HepG2 (cell line): Measurements from ENCODE around the gene SHISA9. TPM values are rescaled to one million over a fixed set of nuclear protein-coding genes. Genes with fewer than 3 reads are reported as not detected.

ENCODE experiments used
- ATAC-seq: fragments of 200-7000 bp; cut with Tn5 transposase; 3 replicates; pipeline ENCODE4 v1.9.1; 2020; ENCODE audit warnings: mild to moderate bottlenecking, moderate library complexity
- BruUV-seq: library from RNA; stranded (reverse); fragments of 400-500 nt; replicated peaks from 2 replicates; lab custom pipeline; 2021; lab: Mats Ljungman, UMichigan
- CTCF ChIA-PET: fragments of 300-600 bp; formaldehyde crosslinking; extraction: SDS; loops from one replicate; lab custom pipeline; 2021; ENCODE audit warnings: low total read pairs, inconsistent platforms, low intra/inter-chr PET ratio; lab: Yijun Ruan, JAX
- POLR2A ChIA-PET: fragments of 350-600 bp; sonication (Branson Sonifier 250); formaldehyde crosslinking; loops from one replicate; lab custom pipeline; 2020; ENCODE audit warnings: antibody characterized with exemption, inconsistent platforms; lab: Yijun Ruan, JAX
- DNase-seq: peaks from one replicate; pipeline ENCODE4 v3.0.0-alpha.2; 2015; ENCODE audit warnings: low spot score
- FAIRE-seq: peaks from 3 replicates; lab custom pipeline; 2011; peaks lifted over from hg19 to GRCh38; lab: Jason Lieb, UNC
- H2AFZ ChIP-seq: one replicate; pipeline ENCODE4 v1.6.1; 2011; ENCODE audit warnings: low read length, inconsistent platforms
- H3K27ac ChIP-seq: fragments of 300-600 bp; 3 replicates; pipeline ENCODE4 v1.8.0; 2011; ENCODE audit warnings: mixed run types, mild to moderate bottlenecking, mixed read lengths, low read length, inconsistent platforms; ENCODE audit not compliant: insufficient read depth; ENCODE audit errors: extremely low read length
- H3K27me3 ChIP-seq, 2 experiments: fragments of 200-600 bp in 1 of 2; 2 replicates in 1 of 2; 3 replicates in 1 of 2; pipeline versions ENCODE4 v1.6.0 to v1.8.0; 2011; ENCODE audit warnings: low read length in 2 of 2, mild to moderate bottlenecking in 2 of 2, moderate library complexity in 2 of 2, inconsistent platforms in 1 of 2; ENCODE audit not compliant: insufficient read depth in 2 of 2, control insufficient read depth in 1 of 2
- H3K36me3 ChIP-seq, 2 experiments: fragments of 200-600 bp in 1 of 2; replicated peaks in 1 of 2; 2 replicates in 1 of 2; 3 replicates in 1 of 2; pipeline versions ENCODE4 v1.5.1 to v1.8.0; 2011; ENCODE audit warnings: low read length in 2 of 2, inconsistent platforms in 1 of 2; ENCODE audit not compliant: insufficient read depth in 2 of 2, control insufficient read depth in 1 of 2
- H3K4me1 ChIP-seq: 2 replicates; pipeline ENCODE4 v1.5.1; 2012; ENCODE audit warnings: low read length, inconsistent platforms; ENCODE audit not compliant: insufficient read depth
- H3K4me2 ChIP-seq: 2 replicates; pipeline ENCODE4 v1.6.0; 2011; ENCODE audit warnings: low read depth, low read length, inconsistent platforms
- H3K4me3 ChIP-seq, 3 experiments: fragments of 200-600 bp in 1 of 3; sonication (generic), shearing (Covaris generic) in 1 of 3; replicated peaks in 1 of 3; 2 replicates each; pipeline ENCODE4 v1.5.1; 2011 to 2016; ENCODE audit warnings: low read length in 3 of 3, inconsistent platforms in 2 of 3, low read depth in 2 of 3, mild to moderate bottlenecking in 2 of 3, control low read depth in 1 of 3, mixed read lengths in 1 of 3; ENCODE audit not compliant: insufficient read depth in 1 of 3
- H3K79me2 ChIP-seq: one replicate; pipeline ENCODE4 v1.6.1; 2011; ENCODE audit warnings: low read length, inconsistent platforms; ENCODE audit not compliant: insufficient read depth
- H3K9ac ChIP-seq: 2 replicates; pipeline ENCODE4 v1.6.0; 2011; ENCODE audit warnings: mild to moderate bottlenecking, low read depth, low read length, inconsistent platforms; ENCODE audit not compliant: insufficient read depth
- H3K9me3 ChIP-seq: 2 replicates; pipeline ENCODE4 v1.5.1; 2012; ENCODE audit warnings: mild to moderate bottlenecking, low read length
- H4K20me1 ChIP-seq: 2 replicates; pipeline ENCODE4 v1.6.0; 2011; ENCODE audit warnings: inconsistent platforms, mild to moderate bottlenecking, low read length, moderate library complexity; ENCODE audit not compliant: insufficient read depth
- ARID5B ChIP-seq: IDR thresholded peaks from 2 replicates; pipeline ENCODE4 v1.4.0; 2020; ENCODE audit warnings: mild to moderate bottlenecking, missing genetic modification reagents
- HIVEP1 ChIP-seq: sonication (generic); formaldehyde crosslinking; IDR thresholded peaks from 2 replicates; pipeline ENCODE4 v1.4.0; 2020; ENCODE audit warnings: mild to moderate bottlenecking, missing genetic modification reagents
- MAFG ChIP-seq: sonication (generic); formaldehyde crosslinking; IDR thresholded peaks from 2 replicates; pipeline ENCODE4 v1.5.1; 2020; ENCODE audit warnings: mild to moderate bottlenecking, missing genetic modification reagents
- NFE2L1 ChIP-seq: sonication (generic); formaldehyde crosslinking; IDR thresholded peaks from 2 replicates; pipeline ENCODE4 v1.4.0; 2020; ENCODE audit warnings: missing genetic modification reagents, mild to moderate bottlenecking, borderline replicate concordance
- POLR2G ChIP-seq: fragments of 200-400 bp; formaldehyde crosslinking; IDR thresholded peaks from 2 replicates; pipeline ENCODE4 v1.6.1; 2018; ENCODE audit warnings: mild to moderate bottlenecking, low read depth, low read length, moderate library complexity
- RFX1 ChIP-seq: fragments of 450-650 bp; IDR thresholded peaks from 2 replicates; pipeline ENCODE4 v1.6.1; 2017
- SATB2 ChIP-seq: sonication (generic); formaldehyde crosslinking; IDR thresholded peaks from 2 replicates; pipeline ENCODE4 v1.5.0; 2020; ENCODE audit warnings: missing genetic modification reagents
- SRSF4 ChIP-seq: fragments of 200-400 bp; formaldehyde crosslinking; IDR thresholded peaks from one replicate; pipeline ENCODE4 v1.6.1; 2018; ENCODE audit warnings: mild to moderate bottlenecking, low read depth, low read length, moderate library complexity; ENCODE audit not compliant: poor library complexity, severe bottlenecking
- XBP1 ChIP-seq: sonication (generic); formaldehyde crosslinking; IDR thresholded peaks from 2 replicates; pipeline ENCODE4 v1.5.0; 2020; ENCODE audit warnings: missing genetic modification reagents
- YEATS4 ChIP-seq: sonication (generic); formaldehyde crosslinking; IDR thresholded peaks from 2 replicates; pipeline ENCODE4 v1.4.0; 2020; ENCODE audit warnings: missing genetic modification reagents, borderline replicate concordance
- ZNF317 ChIP-seq: sonication (generic); formaldehyde crosslinking; IDR thresholded peaks from 2 replicates; pipeline ENCODE4 v1.5.0; 2020; ENCODE audit warnings: mild to moderate bottlenecking, missing genetic modification reagents
- WGBS: methylation state at CpG from one replicate; pipeline ENCODE4 v1.1.6; 2017; ENCODE audit warnings: low lambda C conversion rate; 5-methylcytosine and 5-hydroxymethylcytosine counted together
- in situ Hi-C: cut with HindIII; loops from 2 replicates; pipeline ENCODE4 v1.10.0; 2017; ENCODE audit warnings: low pct_unique_long_range_greater_than_20kb; ENCODE audit not compliant: extremely low pct_ligation_motif_present
- intact Hi-C: fragments of 100-400 bp; cut with micrococcal nuclease; formaldehyde crosslinking; loops from one replicate; pipeline ENCODE4 v1.10.0; 2022; ENCODE audit not compliant: unreplicated experiment
- polyA plus RNA-seq, 8 experiments: library from polyadenylated mRNA; depleted of rRNA in 3 of 8; stranded (reverse) in 7 of 8; unstranded in 1 of 8; fragments of >200 nt; fragmentation: Illumina TruSeq in 4 of 8; extraction: Trizol in 4 of 8; gene quantifications; 2 replicates each; pipeline versions ENCODE4 v1.2.1 to v1.2.3, GENCODE V29; 2011 to 2016; ENCODE audit warnings: low read depth in 4 of 8, missing spikeins in 1 of 8, mixed read lengths in 1 of 8; ENCODE audit not compliant: insufficient read depth in 1 of 8
- total RNA-seq, 5 experiments: library from RNA; depleted of rRNA; stranded (reverse); fragments of >200 nt; fragmentation: Illumina TruSeq; extraction: Trizol; gene quantifications; 2 replicates each; pipeline ENCODE4 v1.2.3, GENCODE V29; 2016; ENCODE audit warnings: low read depth in 1 of 5
- TF ChIP-seq, protein P1 (sequence below): sonication (generic); formaldehyde crosslinking; IDR thresholded peaks from 2 replicates; pipeline ENCODE4 v1.5.0; 2020; ENCODE audit warnings: mild to moderate bottlenecking, missing genetic modification reagents, borderline replicate concordance
- TF ChIP-seq, protein P2 (sequence below): IDR thresholded peaks from 2 replicates; pipeline ENCODE4 v1.6.1; 2016
- TF ChIP-seq, protein P3 (sequence below): sonication (generic); formaldehyde crosslinking; IDR thresholded peaks from 2 replicates; pipeline ENCODE4 v1.9.0; 2021; ENCODE audit warnings: missing genetic modification reagents, mild to moderate bottlenecking, borderline replicate concordance

The SHISA9 gene
- total and polyA plus RNA-seq, 2 of the 13 experiments (the other 11 are each of a cell fraction or from before 2014, with no cell fraction given): 0.01 TPM; not detected in 1

DNA sequence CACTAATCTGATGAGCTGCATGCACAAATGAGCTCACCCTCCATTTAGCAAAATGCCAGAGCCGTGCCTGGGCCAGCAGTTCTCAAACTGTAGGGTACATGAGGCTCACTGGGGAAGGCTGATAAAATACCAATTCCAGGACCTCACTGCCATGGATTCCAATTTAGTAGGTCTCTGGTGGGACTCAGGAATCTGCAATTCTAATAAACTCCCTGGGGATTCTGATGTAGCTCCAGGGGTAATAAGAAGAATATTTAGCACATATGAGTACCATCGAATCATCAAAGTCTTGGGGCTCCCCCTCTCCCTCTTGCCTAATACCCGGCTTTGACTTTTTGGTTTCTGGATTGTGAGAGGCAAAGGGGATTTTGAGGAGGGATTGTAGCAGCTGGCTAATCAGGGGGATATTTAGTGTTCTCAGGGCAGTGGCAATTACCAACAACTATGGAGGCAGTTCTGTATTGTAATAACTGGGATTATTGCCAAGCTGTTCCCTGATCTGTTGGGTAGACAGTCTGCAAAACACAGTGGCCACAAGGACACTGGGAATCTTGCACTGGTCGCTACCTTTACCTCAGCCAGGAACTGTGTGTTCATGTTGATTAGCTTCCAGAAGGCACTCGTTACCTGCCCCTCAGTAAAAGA is 140.4 kb downstream of the SHISA9 start:
- H3K4me2 ChIP-seq: no peak overlapping the region
- no peaks in the 10 kb centered on the region for H3K79me2 ChIP-seq
- no peaks in the 10 kb centered on the region for H3K9me3 ChIP-seq
- H3K4me3 ChIP-seq: no peak overlapping the region
- H3K36me3 ChIP-seq: no peaks in the 10 kb centered on the region
- BruUV-seq: no TSS peak
- intact Hi-C loops (no loop called here), in situ Hi-C loops (no loop called here)
- no peaks in the 10 kb centered on the region for H3K27me3 ChIP-seq
- no peak for DNase-seq
- H3K4me1 ChIP-seq: no peaks in the 10 kb centered on the region
- no peak overlapping the region for H3K27ac ChIP-seq
- CTCF ChIA-PET: no interaction called here
- POLR2A ChIA-PET: no interaction called here
- 3% methylated on average over 5 of the region's 5 CpGs for WGBS
- H2AFZ ChIP-seq: no peak overlapping the region
- H4K20me1 ChIP-seq: no peaks in the 10 kb centered on the region
- FAIRE-seq: no peak
- no peak for ATAC-seq
- H3K9ac ChIP-seq: no peak overlapping the region
- TF ChIP-seq, protein P1, sequence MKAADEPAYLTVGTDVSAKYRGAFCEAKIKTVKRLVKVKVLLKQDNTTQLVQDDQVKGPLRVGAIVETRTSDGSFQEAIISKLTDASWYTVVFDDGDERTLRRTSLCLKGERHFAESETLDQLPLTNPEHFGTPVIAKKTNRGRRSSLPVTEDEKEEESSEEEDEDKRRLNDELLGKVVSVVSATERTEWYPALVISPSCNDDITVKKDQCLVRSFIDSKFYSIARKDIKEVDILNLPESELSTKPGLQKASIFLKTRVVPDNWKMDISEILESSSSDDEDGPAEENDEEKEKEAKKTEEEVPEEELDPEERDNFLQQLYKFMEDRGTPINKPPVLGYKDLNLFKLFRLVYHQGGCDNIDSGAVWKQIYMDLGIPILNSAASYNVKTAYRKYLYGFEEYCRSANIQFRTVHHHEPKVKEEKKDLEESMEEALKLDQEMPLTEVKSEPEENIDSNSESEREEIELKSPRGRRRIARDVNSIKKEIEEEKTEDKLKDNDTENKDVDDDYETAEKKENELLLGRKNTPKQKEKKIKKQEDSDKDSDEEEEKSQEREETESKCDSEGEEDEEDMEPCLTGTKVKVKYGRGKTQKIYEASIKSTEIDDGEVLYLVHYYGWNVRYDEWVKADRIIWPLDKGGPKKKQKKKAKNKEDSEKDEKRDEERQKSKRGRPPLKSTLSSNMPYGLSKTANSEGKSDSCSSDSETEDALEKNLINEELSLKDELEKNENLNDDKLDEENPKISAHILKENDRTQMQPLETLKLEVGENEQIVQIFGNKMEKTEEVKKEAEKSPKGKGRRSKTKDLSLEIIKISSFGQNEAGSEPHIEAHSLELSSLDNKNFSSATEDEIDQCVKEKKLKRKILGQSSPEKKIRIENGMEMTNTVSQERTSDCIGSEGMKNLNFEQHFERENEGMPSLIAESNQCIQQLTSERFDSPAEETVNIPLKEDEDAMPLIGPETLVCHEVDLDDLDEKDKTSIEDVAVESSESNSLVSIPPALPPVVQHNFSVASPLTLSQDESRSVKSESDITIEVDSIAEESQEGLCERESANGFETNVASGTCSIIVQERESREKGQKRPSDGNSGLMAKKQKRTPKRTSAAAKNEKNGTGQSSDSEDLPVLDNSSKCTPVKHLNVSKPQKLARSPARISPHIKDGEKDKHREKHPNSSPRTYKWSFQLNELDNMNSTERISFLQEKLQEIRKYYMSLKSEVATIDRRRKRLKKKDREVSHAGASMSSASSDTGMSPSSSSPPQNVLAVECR (CRISPR knock-in tag): no peak
- TF ChIP-seq ZNF317 (no peak), POLR2G (no peak), ARID5B (CRISPR knock-in tag) (no peak), XBP1 (no peak), RFX1 (no peak), SRSF4 (no peak), YEATS4 (no peak), HIVEP1 (CRISPR knock-in tag) (no peak), MAFG (CRISPR knock-in tag) (no peak), SATB2 (CRISPR knock-in tag) (no peak), NFE2L1 (CRISPR knock-in tag) (no peak)
- TF ChIP-seq, protein P2, sequence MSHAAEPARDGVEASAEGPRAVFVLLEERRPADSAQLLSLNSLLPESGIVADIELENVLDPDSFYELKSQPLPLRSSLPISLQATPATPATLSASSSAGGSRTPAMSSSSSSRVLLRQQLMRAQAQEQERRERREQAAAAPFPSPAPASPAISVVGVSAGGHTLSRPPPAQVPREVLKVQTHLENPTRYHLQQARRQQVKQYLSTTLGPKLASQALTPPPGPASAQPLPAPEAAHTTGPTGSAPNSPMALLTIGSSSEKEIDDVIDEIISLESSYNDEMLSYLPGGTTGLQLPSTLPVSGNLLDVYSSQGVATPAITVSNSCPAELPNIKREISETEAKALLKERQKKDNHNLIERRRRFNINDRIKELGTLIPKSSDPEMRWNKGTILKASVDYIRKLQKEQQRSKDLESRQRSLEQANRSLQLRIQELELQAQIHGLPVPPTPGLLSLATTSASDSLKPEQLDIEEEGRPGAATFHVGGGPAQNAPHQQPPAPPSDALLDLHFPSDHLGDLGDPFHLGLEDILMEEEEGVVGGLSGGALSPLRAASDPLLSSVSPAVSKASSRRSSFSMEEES (CRISPR knock-in tag): no peak
- TF ChIP-seq, protein P3, sequence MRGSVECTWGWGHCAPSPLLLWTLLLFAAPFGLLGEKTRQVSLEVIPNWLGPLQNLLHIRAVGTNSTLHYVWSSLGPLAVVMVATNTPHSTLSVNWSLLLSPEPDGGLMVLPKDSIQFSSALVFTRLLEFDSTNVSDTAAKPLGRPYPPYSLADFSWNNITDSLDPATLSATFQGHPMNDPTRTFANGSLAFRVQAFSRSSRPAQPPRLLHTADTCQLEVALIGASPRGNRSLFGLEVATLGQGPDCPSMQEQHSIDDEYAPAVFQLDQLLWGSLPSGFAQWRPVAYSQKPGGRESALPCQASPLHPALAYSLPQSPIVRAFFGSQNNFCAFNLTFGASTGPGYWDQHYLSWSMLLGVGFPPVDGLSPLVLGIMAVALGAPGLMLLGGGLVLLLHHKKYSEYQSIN (CRISPR knock-in tag): no peak
